Peyer's patch (tissue), 4 donors: ENCODE data around the gene S1PR2.

Experiments used
- POLR2A ChIP-seq, 2 donors: fragments of 450-650 bp; IDR thresholded peaks; one replicate each; pipeline ENCODE4 v1.5.1; 2017; ENCODE audit warnings: antibody characterized with exemption in 2 of 2, mild to moderate bottlenecking in 2 of 2, moderate library complexity in 2 of 2
- TF ChIP-seq, protein P1 (sequence below), 6 experiments: fragments of 450-650 bp in 4 of 6; fragments of 200-600 bp in 2 of 6; sonication (generic) in 1 of 6; IDR thresholded peaks; one replicate each; pipeline ENCODE4 v1.5.1; 2017 to 2019; ENCODE audit warnings: antibody characterized with exemption in 6 of 6, mild to moderate bottlenecking in 3 of 6, moderate library complexity in 1 of 6

DNA sequence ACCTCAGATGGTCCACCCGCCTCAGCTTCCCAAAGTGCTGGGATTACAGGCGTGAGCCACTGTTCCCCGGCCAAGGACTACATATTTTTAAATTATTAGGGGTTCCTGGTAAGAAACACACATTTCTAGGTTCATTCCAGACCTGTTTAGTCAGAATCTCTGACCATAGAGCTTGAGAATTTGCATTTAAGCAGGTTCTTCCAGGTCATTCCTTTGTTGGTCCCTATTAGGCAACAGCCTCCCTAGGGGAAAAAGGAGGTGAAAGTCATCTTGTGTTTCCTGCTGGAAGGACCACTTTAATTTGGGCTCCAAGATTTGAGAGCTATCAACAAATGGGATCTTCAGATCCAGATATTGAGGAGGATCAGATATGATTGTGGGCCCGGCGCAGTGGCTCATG lies 16.3 kb downstream of the S1PR2 start:
- TF ChIP-seq POLR2A (IDR thresholded peaks at IDR 0.05): no peak
- TF ChIP-seq, protein P1, sequence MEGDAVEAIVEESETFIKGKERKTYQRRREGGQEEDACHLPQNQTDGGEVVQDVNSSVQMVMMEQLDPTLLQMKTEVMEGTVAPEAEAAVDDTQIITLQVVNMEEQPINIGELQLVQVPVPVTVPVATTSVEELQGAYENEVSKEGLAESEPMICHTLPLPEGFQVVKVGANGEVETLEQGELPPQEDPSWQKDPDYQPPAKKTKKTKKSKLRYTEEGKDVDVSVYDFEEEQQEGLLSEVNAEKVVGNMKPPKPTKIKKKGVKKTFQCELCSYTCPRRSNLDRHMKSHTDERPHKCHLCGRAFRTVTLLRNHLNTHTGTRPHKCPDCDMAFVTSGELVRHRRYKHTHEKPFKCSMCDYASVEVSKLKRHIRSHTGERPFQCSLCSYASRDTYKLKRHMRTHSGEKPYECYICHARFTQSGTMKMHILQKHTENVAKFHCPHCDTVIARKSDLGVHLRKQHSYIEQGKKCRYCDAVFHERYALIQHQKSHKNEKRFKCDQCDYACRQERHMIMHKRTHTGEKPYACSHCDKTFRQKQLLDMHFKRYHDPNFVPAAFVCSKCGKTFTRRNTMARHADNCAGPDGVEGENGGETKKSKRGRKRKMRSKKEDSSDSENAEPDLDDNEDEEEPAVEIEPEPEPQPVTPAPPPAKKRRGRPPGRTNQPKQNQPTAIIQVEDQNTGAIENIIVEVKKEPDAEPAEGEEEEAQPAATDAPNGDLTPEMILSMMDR (IDR thresholded peaks at IDR 0.05): no peak
